Fibroblast of lung (primary cell): ENCODE data around the gene CLTCL1. TPM values are rescaled to one million over a fixed set of nuclear protein-coding genes. Genes with fewer than 3 reads are reported as not detected.

Source experiments
- DNase-seq, 2 donors: peaks; one replicate each; pipeline versions ENCODE4 v3.0.0 to v3.0.0-alpha.2; 2010; ENCODE audit warnings: low read depth in 2 of 2
- H2AFZ ChIP-seq: 2 replicates; pipeline ENCODE4 v1.5.1; 2012; ENCODE audit warnings: low read length, control low read depth, inconsistent platforms
- H3K27ac ChIP-seq: 2 replicates; pipeline ENCODE4 v1.5.1; 2011; ENCODE audit warnings: low read length, control low read depth; ENCODE audit not compliant: insufficient read depth
- H3K27me3 ChIP-seq: 2 replicates; pipeline ENCODE4 v1.5.1; 2011; ENCODE audit warnings: mild to moderate bottlenecking, low read length; ENCODE audit not compliant: control insufficient read depth, insufficient read depth
- H3K36me3 ChIP-seq: 2 replicates; pipeline ENCODE4 v1.5.1; 2011; ENCODE audit warnings: low read length; ENCODE audit not compliant: control insufficient read depth, insufficient read depth
- H3K4me1 ChIP-seq: 2 replicates; pipeline ENCODE4 v1.5.1; 2011; ENCODE audit warnings: low read length; ENCODE audit not compliant: control insufficient read depth, insufficient read depth; ENCODE audit errors: extremely low read depth
- H3K4me2 ChIP-seq: 2 replicates; pipeline ENCODE4 v1.5.1; 2011; ENCODE audit warnings: low read length, control low read depth; ENCODE audit not compliant: insufficient read depth; ENCODE audit errors: extremely low read depth
- H3K4me3 ChIP-seq, 4 experiments: fragments of 200-600 bp in 1 of 4; sonication (generic) in 1 of 4; replicated peaks in 1 of 4; 2 replicates each; pipeline ENCODE4 v1.5.1; 2011 to 2016; ENCODE audit warnings: low read length in 4 of 4, low read depth in 3 of 4, mild to moderate bottlenecking in 3 of 4, control low read depth in 2 of 4, inconsistent platforms in 1 of 4, mixed read lengths in 1 of 4; ENCODE audit not compliant: insufficient read depth in 1 of 4; ENCODE audit errors: control extremely low read depth in 1 of 4
- H3K79me2 ChIP-seq: 2 replicates; pipeline ENCODE4 v1.5.1; 2012; ENCODE audit warnings: mild to moderate bottlenecking, low read length, inconsistent platforms; ENCODE audit not compliant: control insufficient read depth, insufficient read depth
- H3K9ac ChIP-seq: 2 replicates; pipeline ENCODE4 v1.5.1; 2011; ENCODE audit warnings: mild to moderate bottlenecking, low read length, control low read depth; ENCODE audit not compliant: insufficient read depth
- H3K9me3 ChIP-seq: 2 replicates; pipeline ENCODE4 v1.5.1; 2012; ENCODE audit warnings: low read depth, low read length; ENCODE audit not compliant: control insufficient read depth, insufficient read depth
- H4K20me1 ChIP-seq: 2 replicates; pipeline ENCODE4 v1.5.1; 2011; ENCODE audit warnings: low read length; ENCODE audit not compliant: control insufficient read depth, insufficient read depth; ENCODE audit errors: extremely low read depth
- CTCF ChIP-seq, 2 donors: IDR thresholded peaks in 1 of 2; conservative IDR thresholded peaks in 1 of 2; 1 replicate in 1 of 2; 2 replicates in 1 of 2; pipeline ENCODE4 v1.5.1; 2011 to 2012; ENCODE audit warnings: low read length in 2 of 2, control low read depth in 1 of 2, inconsistent platforms in 1 of 2, low read depth in 1 of 2, mild to moderate bottlenecking in 1 of 2
- EZH2 ChIP-seq: IDR thresholded peaks from 2 replicates; pipeline ENCODE4 v1.5.1; 2012; ENCODE audit warnings: low read length, control low read depth, mild to moderate bottlenecking; ENCODE audit errors: missing control alignments
- polyA plus RNA-seq, 2 donors: library from polyadenylated mRNA; depleted of rRNA in 1 of 2; stranded (reverse) in 1 of 2; unstranded in 1 of 2; fragments of >200 nt; gene quantifications; 2 replicates each; pipeline ENCODE4 v1.2.1, GENCODE V29; 2011 to 2012; ENCODE audit warnings: missing spikeins in 1 of 2
- total RNA-seq: library from RNA; depleted of rRNA; stranded (reverse); fragments of >200 nt; gene quantifications from 2 replicates; pipeline ENCODE4 v1.2.1, GENCODE V29; 2014

CLTCL1 gene
- total and polyA plus RNA-seq, 2 donors (not counting 1 experiment from before 2014, with no cell fraction given) = 6.5 to 13.4 TPM

GRCh38 chr22:19134874-19135273 is 156.6 kb downstream of the CLTCL1 start:
- no peaks in the 10 kb centered on the region for H4K20me1 ChIP-seq
- no peak for DNase-seq
- H3K36me3 ChIP-seq = peaks cover 23% of the 10 kb centered on the region
- H3K4me3 ChIP-seq = no peak overlapping the region
- TF ChIP-seq CTCF (conservative IDR thresholded peaks at IDR 0.05 in 1 of 2, IDR thresholded peaks at IDR 0.05 in 1 of 2; ENCODE audit: low read depth in 1 of 2, low read length in 2 of 2) = no peak
- TF ChIP-seq EZH2 = no peak
- H3K27ac ChIP-seq = no peak overlapping the region
- no peak overlapping the region for H3K9ac ChIP-seq
- H3K4me2 ChIP-seq = no peak overlapping the region
- H3K79me2 ChIP-seq = no peaks in the 10 kb centered on the region
- no peaks in the 10 kb centered on the region for H3K27me3 ChIP-seq
- H3K4me1 ChIP-seq = no peaks in the 10 kb centered on the region
- H3K9me3 ChIP-seq = no peaks in the 10 kb centered on the region
- no peak overlapping the region for H2AFZ ChIP-seq

- TF ChIP-seq CTCF (conservative IDR thresholded peaks at IDR 0.05 in 1 of 2, IDR thresholded peaks at IDR 0.05 in 1 of 2; ENCODE audit: low read depth in 1 of 2, low read length in 2 of 2) (no peak), EZH2 (no peak)
- Histone ChIP-seq H3K27ac (no peak overlapping the region), H3K4me1 (no peaks in the 10 kb centered on the region), H4K20me1 (no peaks in the 10 kb centered on the region), H3K9ac (no peak overlapping the region), H2AFZ (no peak overlapping the region), H3K79me2 (no peaks in the 10 kb centered on the region), H3K9me3 (no peaks in the 10 kb centered on the region), H3K4me2 (no peak overlapping the region), H3K36me3 (peaks cover 18% of the 10 kb centered on the region), H3K4me3 (no peak overlapping the region), H3K27me3 (no peaks in the 10 kb centered on the region)
- no peak for DNase-seq
These were observed 157.2 kb downstream of the CLTCL1 start for GRCh38 chr22:19134176-19134831.

GRCh38 chr22:19133561-19133960 is 158.0 kb downstream of the CLTCL1 start:
- no peaks in the 10 kb centered on the region for H3K79me2 ChIP-seq
- TF ChIP-seq EZH2 (no peak), CTCF (conservative IDR thresholded peaks at IDR 0.05 in 1 of 2, IDR thresholded peaks at IDR 0.05 in 1 of 2; ENCODE audit: low read depth in 1 of 2, low read length in 2 of 2) (no peak)
- no peak overlapping the region for H3K9ac ChIP-seq
- no peaks in the 10 kb centered on the region for H3K27me3 ChIP-seq
- no peaks in the 10 kb centered on the region for H3K4me1 ChIP-seq
- H2AFZ ChIP-seq = no peak overlapping the region
- H3K9me3 ChIP-seq = no peaks in the 10 kb centered on the region
- no peak for DNase-seq
- no peak overlapping the region for H3K4me3 ChIP-seq
- peaks cover 14% of the 10 kb centered on the region for H3K36me3 ChIP-seq
- no peaks in the 10 kb centered on the region for H4K20me1 ChIP-seq
- H3K27ac ChIP-seq = no peak overlapping the region
- no peak overlapping the region for H3K4me2 ChIP-seq
